Measurements from ENCODE around the gene CETN2.

- no peak for TF ChIP-seq ZNF248 (tag by site-specific recombination; IDR thresholded peaks at IDR 0.05)
- TF ChIP-seq CTCF (tag by site-specific recombination; IDR thresholded peaks at IDR 0.05), result no peak
These were observed 31.6 kb downstream of the CETN2 start for GRCh38 chrX:152798945-152799344.
